ENCODE measurements around the gene CEBPE. TPM values are rescaled to one million over a fixed set of nuclear protein-coding genes. Genes with fewer than 3 reads are reported as not detected.

Gene CEBPE
- total RNA-seq, 6 experiments from 2014 or later = 0.13 to 0.18 TPM; not detected in 4

- ATAC-seq (no peak), DNase-seq (no peak)
- no peak overlapping the region for H3K4me3 ChIP-seq
- peaks cover 16 to 83% (median 31%) of the 10 kb centered on the region in 4 donors for H3K36me3 ChIP-seq
- H3K27me3 ChIP-seq = no peaks in the 10 kb centered on the region
- H3K4me1 ChIP-seq = peaks cover 0 to 11% (median 4%) of the 10 kb centered on the region in 4 donors
- WGBS (ENCODE audit: insufficient coverage, low coverage, low lambda C conversion rate, missing lambda C conversion rate) = 64% methylated on average over 7 of the region's 12 CpGs
- no peaks in the 10 kb centered on the region for H3K9me3 ChIP-seq
- no peak overlapping the region for H3K27ac ChIP-seq
- TF ChIP-seq, protein P1, sequence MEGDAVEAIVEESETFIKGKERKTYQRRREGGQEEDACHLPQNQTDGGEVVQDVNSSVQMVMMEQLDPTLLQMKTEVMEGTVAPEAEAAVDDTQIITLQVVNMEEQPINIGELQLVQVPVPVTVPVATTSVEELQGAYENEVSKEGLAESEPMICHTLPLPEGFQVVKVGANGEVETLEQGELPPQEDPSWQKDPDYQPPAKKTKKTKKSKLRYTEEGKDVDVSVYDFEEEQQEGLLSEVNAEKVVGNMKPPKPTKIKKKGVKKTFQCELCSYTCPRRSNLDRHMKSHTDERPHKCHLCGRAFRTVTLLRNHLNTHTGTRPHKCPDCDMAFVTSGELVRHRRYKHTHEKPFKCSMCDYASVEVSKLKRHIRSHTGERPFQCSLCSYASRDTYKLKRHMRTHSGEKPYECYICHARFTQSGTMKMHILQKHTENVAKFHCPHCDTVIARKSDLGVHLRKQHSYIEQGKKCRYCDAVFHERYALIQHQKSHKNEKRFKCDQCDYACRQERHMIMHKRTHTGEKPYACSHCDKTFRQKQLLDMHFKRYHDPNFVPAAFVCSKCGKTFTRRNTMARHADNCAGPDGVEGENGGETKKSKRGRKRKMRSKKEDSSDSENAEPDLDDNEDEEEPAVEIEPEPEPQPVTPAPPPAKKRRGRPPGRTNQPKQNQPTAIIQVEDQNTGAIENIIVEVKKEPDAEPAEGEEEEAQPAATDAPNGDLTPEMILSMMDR (IDR thresholded peaks at IDR 0.05) = no peak
- TF ChIP-seq POLR2A (IDR thresholded peaks at IDR 0.05) = no peak
- intact Hi-C loops (cut with DNase I) = no loop called here
These were observed 29.4 kb downstream of the CEBPE start for GRCh38 chr14:23089498-23090253.

- no peak for TF ChIP-seq POLR2A (IDR thresholded peaks at IDR 0.05)
- TF ChIP-seq, protein P1 (IDR thresholded peaks at IDR 0.05) = no peak
- Histone ChIP-seq H3K27ac (no peak overlapping the region), H3K4me1 (no peaks in the 10 kb centered on the region), H3K36me3 (peaks cover 14 to 89% (median 34%) of the 10 kb centered on the region in 4 donors), H3K9me3 (no peaks in the 10 kb centered on the region), H3K27me3 (no peaks in the 10 kb centered on the region), H3K4me3 (no peak overlapping the region)
- ATAC-seq = no peak
- no peak for DNase-seq
- WGBS (ENCODE audit: insufficient coverage, low coverage, low lambda C conversion rate, missing lambda C conversion rate) = no CpG with 5 or more reads among the region's 1 CpG
- intact Hi-C loops (cut with DNase I) = no loop called here
These were observed 32.5 kb downstream of the CEBPE start for GRCh38 chr14:23086565-23086964.

DNA sequence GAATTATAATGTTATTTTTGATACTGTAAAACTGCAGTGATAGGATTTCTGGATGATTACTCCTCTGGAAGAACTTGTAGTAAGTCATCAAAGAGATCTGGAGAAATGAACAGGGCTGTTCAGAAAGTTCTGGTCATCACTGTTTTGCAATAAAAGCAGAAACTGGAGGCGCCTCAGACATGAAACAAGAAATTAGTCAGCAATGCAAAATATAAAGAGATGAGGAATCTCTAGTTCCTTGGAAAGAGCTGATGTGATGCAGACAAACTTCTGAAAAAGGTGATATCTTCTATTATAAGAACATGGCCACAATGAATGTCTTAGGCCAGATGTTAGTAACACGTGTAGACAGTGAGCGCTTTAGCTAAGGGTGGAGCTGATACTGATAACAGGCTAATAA, 33.6 kb downstream of the CEBPE start:
- intact Hi-C loops (cut with DNase I) = no loop called here
- H3K9me3 ChIP-seq = no peaks in the 10 kb centered on the region
- TF ChIP-seq, protein P1 (IDR thresholded peaks at IDR 0.05) = no peak
- TF ChIP-seq POLR2A (IDR thresholded peaks at IDR 0.05) = no peak
- no peak overlapping the region for H3K27ac ChIP-seq
- ATAC-seq (no peak), DNase-seq (no peak)
- H3K27me3 ChIP-seq = no peaks in the 10 kb centered on the region
- H3K4me1 ChIP-seq = no peaks in the 10 kb centered on the region
- peaks cover 21 to 91% (median 40%) of the 10 kb centered on the region in 4 donors for H3K36me3 ChIP-seq
- 70% methylated on average over 3 of the region's 3 CpGs for WGBS (ENCODE audit: insufficient coverage, low coverage, low lambda C conversion rate, missing lambda C conversion rate)
- H3K4me3 ChIP-seq = no peak overlapping the region

- Histone ChIP-seq H3K27ac (no peak overlapping the region), H3K9me3 (no peaks in the 10 kb centered on the region), H3K4me1 (peaks cover 0 to 13% (median 4%) of the 10 kb centered on the region in 4 donors), H3K4me3 (no peak overlapping the region), H3K36me3 (peaks cover 8 to 90% (median 49%) of the 10 kb centered on the region in 4 donors), H3K27me3 (no peaks in the 10 kb centered on the region)
- 55% methylated on average over 1 of the region's 1 CpG for WGBS (ENCODE audit: insufficient coverage, low coverage, low lambda C conversion rate, missing lambda C conversion rate)
- DNase-seq (no peak), ATAC-seq (no peak)
- intact Hi-C loops (cut with DNase I) = no loop called here
- TF ChIP-seq POLR2A (IDR thresholded peaks at IDR 0.05) = no peak
- TF ChIP-seq, protein P1 (IDR thresholded peaks at IDR 0.05) = no peak
These were observed 38.6 kb downstream of the CEBPE start for GRCh38 chr14:23080474-23080873.

Measured in right lobe of liver (tissue), 6 donors.